Measurements from ENCODE around the gene STK39. TPM values are rescaled to one million over a fixed set of nuclear protein-coding genes. Genes with fewer than 3 reads are reported as not detected.

STK39 gene
- total RNA-seq, 2 experiments from 2014 or later: 7.9 to 9.5 TPM

DNA sequence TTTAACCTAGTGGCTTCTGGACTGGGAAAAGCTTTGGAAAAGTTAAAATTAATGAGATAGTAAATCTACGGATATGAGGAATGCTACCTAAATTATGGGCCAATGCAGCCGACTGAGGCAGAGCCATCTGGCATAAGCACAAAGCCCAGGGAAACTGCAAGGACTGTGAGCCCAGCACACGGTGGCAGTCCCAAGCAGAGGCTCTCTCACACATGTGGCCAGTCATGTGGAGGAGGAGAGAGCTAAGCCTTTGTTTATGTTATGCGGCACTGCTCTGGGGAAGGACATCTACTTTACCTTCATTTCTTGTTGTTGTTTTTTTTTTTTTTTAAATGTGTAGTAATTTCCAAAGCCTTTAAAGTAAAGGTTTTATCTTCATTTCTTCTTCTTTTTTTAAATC lies 267.0 kb downstream of the STK39 start:
- Histone ChIP-seq H3K27me3 (ENCODE audit: control insufficient read depth in 1 of 2, insufficient read depth in 2 of 2, low read length in 2 of 2) (no peaks in the 10 kb centered on the region), H3K27ac (ENCODE audit: low read depth in 1 of 2, low read length in 2 of 2) (no peak overlapping the region), H3K4me3 (ENCODE audit: low read length) (no peak overlapping the region), H3K4me1 (ENCODE audit: insufficient read depth, low read length) (no peaks in the 10 kb centered on the region), H3K36me3 (ENCODE audit: insufficient read depth, low read length) (peaks cover 27% of the 10 kb centered on the region), H3K9me3 (ENCODE audit: control insufficient read depth in 1 of 2, insufficient read depth in 1 of 2, low read length in 2 of 2) (peaks cover 0 to 3% of the 10 kb centered on the region in 2 experiments)
- Mint-ChIP-seq H3K27ac (no peak overlapping the region), H3K4me3 (no peak overlapping the region), H3K9me3 (peaks cover 5% of the 10 kb centered on the region), H3K4me1 (ENCODE audit: low read depth) (no peaks in the 10 kb centered on the region), H3K36me3 (ENCODE audit: low read depth) (peaks cover 88% of the 10 kb centered on the region), H3K27me3 (no peaks in the 10 kb centered on the region)
- intact Hi-C loops (cut with DNase I, micrococcal nuclease): no loop called here
- ATAC-seq (ENCODE audit: poor library complexity) (no peak), DNase-seq (no peak)
- TF ChIP-seq, protein P1, sequence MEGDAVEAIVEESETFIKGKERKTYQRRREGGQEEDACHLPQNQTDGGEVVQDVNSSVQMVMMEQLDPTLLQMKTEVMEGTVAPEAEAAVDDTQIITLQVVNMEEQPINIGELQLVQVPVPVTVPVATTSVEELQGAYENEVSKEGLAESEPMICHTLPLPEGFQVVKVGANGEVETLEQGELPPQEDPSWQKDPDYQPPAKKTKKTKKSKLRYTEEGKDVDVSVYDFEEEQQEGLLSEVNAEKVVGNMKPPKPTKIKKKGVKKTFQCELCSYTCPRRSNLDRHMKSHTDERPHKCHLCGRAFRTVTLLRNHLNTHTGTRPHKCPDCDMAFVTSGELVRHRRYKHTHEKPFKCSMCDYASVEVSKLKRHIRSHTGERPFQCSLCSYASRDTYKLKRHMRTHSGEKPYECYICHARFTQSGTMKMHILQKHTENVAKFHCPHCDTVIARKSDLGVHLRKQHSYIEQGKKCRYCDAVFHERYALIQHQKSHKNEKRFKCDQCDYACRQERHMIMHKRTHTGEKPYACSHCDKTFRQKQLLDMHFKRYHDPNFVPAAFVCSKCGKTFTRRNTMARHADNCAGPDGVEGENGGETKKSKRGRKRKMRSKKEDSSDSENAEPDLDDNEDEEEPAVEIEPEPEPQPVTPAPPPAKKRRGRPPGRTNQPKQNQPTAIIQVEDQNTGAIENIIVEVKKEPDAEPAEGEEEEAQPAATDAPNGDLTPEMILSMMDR (IDR thresholded peaks at IDR 0.05): no peak
- POLR2A ChIA-PET: no interaction called here
- CTCF ChIA-PET: no interaction called here

DNA sequence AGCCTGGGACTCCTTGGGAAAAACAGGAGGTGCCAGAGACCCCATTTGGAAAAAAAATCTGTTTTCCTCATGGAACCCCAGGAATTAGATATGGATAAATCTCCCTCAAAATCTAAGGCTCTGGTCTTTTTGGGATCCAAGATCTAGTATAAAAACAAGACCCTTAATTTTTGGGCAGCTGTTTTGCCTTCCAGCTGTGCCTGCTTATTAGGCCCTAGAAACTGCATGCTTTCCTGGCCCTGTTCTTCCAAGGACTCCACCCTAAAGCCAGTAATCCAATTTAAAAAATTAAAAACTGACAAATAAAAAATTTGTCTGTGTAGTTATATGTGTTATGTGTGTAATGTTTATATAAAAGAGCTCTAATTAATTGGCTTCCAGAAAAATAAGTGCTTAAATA lies 274.6 kb downstream of the STK39 start:
- Histone ChIP-seq H3K36me3 (ENCODE audit: insufficient read depth, low read length) (peaks cover 7% of the 10 kb centered on the region), H3K4me3 (ENCODE audit: low read length) (no peak overlapping the region), H3K27ac (ENCODE audit: low read depth in 1 of 2, low read length in 2 of 2) (no peak overlapping the region), H3K9me3 (ENCODE audit: control insufficient read depth in 1 of 2, insufficient read depth in 1 of 2, low read length in 2 of 2) (peaks cover 5 to 6% of the 10 kb centered on the region in 2 experiments), H3K27me3 (ENCODE audit: control insufficient read depth in 1 of 2, insufficient read depth in 2 of 2, low read length in 2 of 2) (no peaks in the 10 kb centered on the region), H3K4me1 (ENCODE audit: insufficient read depth, low read length) (no peaks in the 10 kb centered on the region)
- Mint-ChIP-seq H3K27ac (no peak overlapping the region), H3K4me1 (ENCODE audit: low read depth) (no peaks in the 10 kb centered on the region), H3K4me3 (no peak overlapping the region), H3K36me3 (ENCODE audit: low read depth) (peaks cover 82% of the 10 kb centered on the region), H3K27me3 (no peaks in the 10 kb centered on the region), H3K9me3 (peaks cover 8% of the 10 kb centered on the region)
- ChIA-PET POLR2A (no interaction called here), CTCF (no interaction called here)
- TF ChIP-seq, protein P1 (IDR thresholded peaks at IDR 0.05): no peak
- intact Hi-C loops (cut with DNase I, micrococcal nuclease): no loop called here
- DNase-seq: no peak
- no peak for ATAC-seq (ENCODE audit: poor library complexity)

GRCh38 chr2:167972020-167972419 lies 275.4 kb downstream of the STK39 start:
- peaks cover 7% of the 10 kb centered on the region for H3K36me3 ChIP-seq (ENCODE audit: insufficient read depth, low read length)
- peaks cover 5 to 6% of the 10 kb centered on the region in 2 experiments for H3K9me3 ChIP-seq (ENCODE audit: control insufficient read depth in 1 of 2, insufficient read depth in 1 of 2, low read length in 2 of 2)
- CTCF ChIA-PET: no interaction called here
- H3K4me1 Mint-ChIP-seq (ENCODE audit: low read depth): no peaks in the 10 kb centered on the region
- no peaks in the 10 kb centered on the region for H3K27me3 ChIP-seq (ENCODE audit: control insufficient read depth in 1 of 2, insufficient read depth in 2 of 2, low read length in 2 of 2)
- no peak overlapping the region for H3K4me3 ChIP-seq (ENCODE audit: low read length)
- POLR2A ChIA-PET: no interaction called here
- no peak overlapping the region for H3K27ac ChIP-seq (ENCODE audit: low read depth in 1 of 2, low read length in 2 of 2)
- TF ChIP-seq, protein P1 (IDR thresholded peaks at IDR 0.05): no peak
- no peaks in the 10 kb centered on the region for H3K27me3 Mint-ChIP-seq
- DNase-seq (no peak), ATAC-seq (ENCODE audit: poor library complexity) (no peak)
- no peaks in the 10 kb centered on the region for H3K4me1 ChIP-seq (ENCODE audit: insufficient read depth, low read length)
- intact Hi-C loops (cut with DNase I, micrococcal nuclease): no loop called here
- peaks cover 79% of the 10 kb centered on the region for H3K36me3 Mint-ChIP-seq (ENCODE audit: low read depth)
- H3K9me3 Mint-ChIP-seq: peaks cover 8% of the 10 kb centered on the region
- H3K27ac Mint-ChIP-seq: no peak overlapping the region
- H3K4me3 Mint-ChIP-seq: no peak overlapping the region
